ENCODE data around the gene FBXO47.

DNA sequence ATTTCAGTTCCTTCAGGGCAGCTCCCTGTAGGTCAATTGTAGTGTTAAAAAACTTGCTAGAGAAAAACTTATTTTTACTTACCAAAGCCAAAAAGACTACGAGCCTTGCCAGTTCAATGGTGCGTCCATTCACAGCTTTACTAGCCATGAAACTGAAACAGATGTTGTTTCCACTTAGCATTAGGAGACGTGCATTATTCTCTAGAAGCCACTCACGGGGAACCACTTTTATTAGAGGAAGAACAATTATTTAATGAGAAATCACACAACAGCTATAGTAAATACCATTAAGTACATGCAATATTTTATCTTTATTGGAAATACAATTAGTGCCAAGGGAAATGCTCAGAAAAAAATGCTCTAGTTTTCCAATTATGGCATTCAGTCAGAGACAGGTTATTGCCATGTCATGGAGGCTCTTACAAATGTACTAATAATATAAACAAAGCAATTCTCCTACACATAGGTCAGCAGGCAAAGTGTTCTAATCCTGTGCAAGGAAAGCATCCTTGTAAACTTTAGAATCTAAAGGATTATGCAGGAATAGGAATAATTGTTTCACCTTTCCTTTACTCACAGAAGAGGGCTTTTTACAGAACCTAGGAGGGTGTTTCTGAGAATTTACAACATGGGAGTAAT lies 24.4 kb downstream of the FBXO47 start:
- no peak for TF ChIP-seq ZNF146 (tag by site-specific recombination; IDR thresholded peaks at IDR 0.05)
- no peak for TF ChIP-seq ZNF121 (tag by site-specific recombination; IDR thresholded peaks at IDR 0.05)
- TF ChIP-seq ATF2 (tag by site-specific recombination; IDR thresholded peaks at IDR 0.05; ENCODE audit: low read depth), result no peak

Measured in HEK293 (cell line).